Adipocyte (in vitro differentiated cells): ENCODE data around the gene YAF2.

Experiments
- DNase-seq: peaks from one replicate; pipeline ENCODE4 v3.0.0-alpha.2; 2015; ENCODE audit warnings: low read depth
- H3K27me3 ChIP-seq: replicated peaks from 2 replicates; pipeline ENCODE4 v1.7.0; 2013; ENCODE audit warnings: mild to moderate bottlenecking, low read length, moderate library complexity; ENCODE audit not compliant: control insufficient read depth, insufficient read depth
- H3K36me3 ChIP-seq: 2 replicates; pipeline ENCODE4 v1.7.0; 2013; ENCODE audit warnings: low read length, mild to moderate bottlenecking, moderate library complexity; ENCODE audit not compliant: control insufficient read depth, insufficient read depth, severe bottlenecking
- H3K4me1 ChIP-seq: 2 replicates; pipeline ENCODE4 v1.7.0; 2013; ENCODE audit warnings: mild to moderate bottlenecking, low read length, moderate library complexity; ENCODE audit not compliant: control insufficient read depth, insufficient read depth
- H3K4me3 ChIP-seq: 2 replicates; pipeline ENCODE4 v1.7.0; 2013; ENCODE audit warnings: mild to moderate bottlenecking, low read length, moderate library complexity
- H3K9ac ChIP-seq: 2 replicates; pipeline ENCODE4 v1.7.0; 2013; ENCODE audit warnings: mild to moderate bottlenecking, low read length, moderate library complexity
- H3K9me3 ChIP-seq: 2 replicates; pipeline ENCODE4 v1.7.0; 2013; ENCODE audit warnings: mild to moderate bottlenecking, low read length, moderate library complexity; ENCODE audit not compliant: control insufficient read depth

YAF2 gene, protein sequence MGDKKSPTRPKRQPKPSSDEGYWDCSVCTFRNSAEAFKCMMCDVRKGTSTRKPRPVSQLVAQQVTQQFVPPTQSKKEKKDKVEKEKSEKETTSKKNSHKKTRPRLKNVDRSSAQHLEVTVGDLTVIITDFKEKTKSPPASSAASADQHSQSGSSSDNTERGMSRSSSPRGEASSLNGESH

DNA sequence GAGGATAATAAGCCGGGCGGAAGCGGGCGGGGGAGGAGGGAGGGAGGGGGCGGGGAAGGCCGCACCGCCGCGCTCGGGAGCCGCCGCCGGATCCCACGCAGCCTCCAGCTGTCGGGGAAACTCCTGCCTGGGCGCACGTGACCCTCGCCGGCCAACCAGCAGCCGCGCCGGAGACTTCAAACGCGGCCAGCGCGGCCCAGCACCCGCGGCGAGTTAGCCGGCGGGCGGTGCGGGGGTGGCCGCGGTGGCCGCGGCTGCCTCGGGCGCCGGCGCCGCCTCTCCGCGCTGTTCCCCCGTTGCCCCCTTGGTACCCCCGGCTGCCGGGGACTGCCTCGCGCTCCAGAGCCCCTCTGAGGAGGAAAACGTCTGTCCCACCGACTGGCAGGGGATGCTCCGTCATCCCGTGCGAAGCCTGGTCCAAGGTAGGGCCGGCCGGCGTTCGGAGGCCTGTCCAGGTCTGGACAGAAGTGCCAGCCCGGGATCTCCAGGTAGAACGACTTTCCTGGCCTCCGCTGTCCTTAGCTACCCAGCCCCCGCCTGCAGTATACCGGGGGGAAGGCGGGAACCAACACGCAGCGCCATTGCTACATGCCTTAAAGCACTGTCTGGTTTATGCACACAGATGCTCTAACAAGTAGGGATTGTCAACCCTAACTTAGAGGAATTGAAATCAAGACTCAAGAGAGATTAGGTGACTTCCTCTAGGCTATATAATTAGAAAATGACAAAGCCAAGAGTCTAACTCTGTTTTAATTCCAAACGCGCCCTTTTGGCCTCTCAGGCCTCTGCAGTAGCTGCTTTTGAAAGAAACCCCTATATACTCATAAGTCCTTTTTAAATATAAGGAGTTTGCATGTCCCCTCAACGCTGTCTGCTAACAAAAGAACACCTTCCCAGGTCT lies at the start of gene YAF2:
Gene YAF2 (minus strand): TSS at position 9 of the 901 bp plus-strand sequence. CDS start 68 bp downstream, outside the sequence.
- Histone ChIP-seq H3K9ac (peak within 1 kb of the TSS; percentile 93), H3K27me3 (no peaks in the 10 kb centered on the region)
- peak; percentile 98 for DNase-seq

DNA sequence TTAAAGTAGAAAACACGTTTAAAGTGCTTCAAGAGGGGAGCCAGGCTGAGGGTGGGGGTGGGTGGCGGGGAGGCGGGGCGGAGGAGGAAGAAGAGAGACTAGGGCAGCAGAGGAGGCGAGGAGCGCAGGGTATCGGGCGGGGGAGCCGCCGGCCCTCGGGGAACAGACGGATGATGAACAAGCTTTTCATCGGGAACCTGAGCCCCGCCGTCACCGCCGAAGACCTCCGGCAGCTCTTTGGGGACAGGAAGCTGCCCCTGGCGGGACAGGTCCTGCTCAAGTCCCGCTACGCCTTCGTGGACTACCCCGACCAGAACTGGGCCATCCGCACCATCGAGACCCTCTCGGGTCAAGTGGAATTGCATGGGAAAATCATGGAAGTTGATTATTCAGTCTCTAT lies 48.7 kb upstream of the YAF2 start:
- no peaks in the 10 kb centered on the region for H3K36me3 ChIP-seq
- peaks cover 3% of the 10 kb centered on the region for H3K4me1 ChIP-seq
- no peak overlapping the region for H3K9ac ChIP-seq
- peaks cover 2% of the 10 kb centered on the region for H3K27me3 ChIP-seq
- no peak for DNase-seq
- no peak overlapping the region for H3K4me3 ChIP-seq
- no peaks in the 10 kb centered on the region for H3K9me3 ChIP-seq

More for the DNA sequence above, at the start of gene YAF2:
- H3K9me3 ChIP-seq, result no peaks in the 10 kb centered on the region
- H3K36me3 ChIP-seq, result no peaks in the 10 kb centered on the region
- H3K4me1 ChIP-seq, result peaks cover 29% of the 10 kb centered on the region
- H3K4me3 ChIP-seq, result peak within 1 kb of the TSS; percentile 98

DNA sequence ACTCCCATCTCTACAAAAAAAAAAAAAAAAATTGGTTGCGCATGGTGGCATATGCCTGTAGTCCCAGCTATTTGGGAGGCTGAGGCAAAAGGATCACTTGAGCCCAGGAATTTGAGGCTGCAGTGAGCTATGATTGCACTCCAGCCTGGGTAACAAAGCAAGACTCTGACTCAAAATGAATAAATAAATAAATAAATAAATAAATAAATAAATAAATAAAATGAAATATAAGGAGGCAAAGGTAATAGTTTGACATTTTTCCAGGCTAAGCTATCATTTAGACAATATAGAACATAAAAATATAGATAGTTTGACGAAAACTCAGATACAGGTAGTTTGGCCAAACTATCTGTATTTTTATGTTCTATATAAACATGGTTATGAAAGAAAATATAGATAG lies 47.4 kb upstream of the YAF2 start:
- peaks cover 3% of the 10 kb centered on the region for H3K4me1 ChIP-seq
- no peak for DNase-seq
- H3K4me3 ChIP-seq, result no peak overlapping the region
- no peaks in the 10 kb centered on the region for H3K9me3 ChIP-seq
- no peaks in the 10 kb centered on the region for H3K27me3 ChIP-seq
- no peaks in the 10 kb centered on the region for H3K36me3 ChIP-seq
- H3K9ac ChIP-seq, result no peak overlapping the region

DNA sequence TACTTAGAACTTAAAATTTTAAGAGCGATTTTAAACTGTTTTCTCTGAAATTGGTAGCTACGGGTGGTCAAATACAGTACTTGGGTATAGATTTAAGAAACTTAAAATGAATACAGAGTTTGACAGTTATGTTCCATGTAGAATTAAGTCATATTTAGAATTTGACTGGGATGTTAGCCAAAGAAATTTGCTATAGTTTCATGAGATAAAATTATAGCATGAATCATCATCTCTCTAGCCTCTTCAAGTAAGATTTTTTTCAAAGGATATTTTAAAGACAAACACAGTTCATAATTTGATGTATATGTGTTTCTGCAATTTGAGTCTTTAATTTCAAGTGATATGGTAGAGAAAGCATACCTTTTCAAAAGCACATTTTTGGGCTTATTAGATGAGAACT lies 46.8 kb upstream of the YAF2 start:
- no peaks in the 10 kb centered on the region for H3K9me3 ChIP-seq
- H3K4me3 ChIP-seq, result no peak overlapping the region
- peaks cover 3% of the 10 kb centered on the region for H3K4me1 ChIP-seq
- H3K27me3 ChIP-seq, result no peaks in the 10 kb centered on the region
- DNase-seq, result peak; percentile 47
- no peak overlapping the region for H3K9ac ChIP-seq
- no peaks in the 10 kb centered on the region for H3K36me3 ChIP-seq

DNA sequence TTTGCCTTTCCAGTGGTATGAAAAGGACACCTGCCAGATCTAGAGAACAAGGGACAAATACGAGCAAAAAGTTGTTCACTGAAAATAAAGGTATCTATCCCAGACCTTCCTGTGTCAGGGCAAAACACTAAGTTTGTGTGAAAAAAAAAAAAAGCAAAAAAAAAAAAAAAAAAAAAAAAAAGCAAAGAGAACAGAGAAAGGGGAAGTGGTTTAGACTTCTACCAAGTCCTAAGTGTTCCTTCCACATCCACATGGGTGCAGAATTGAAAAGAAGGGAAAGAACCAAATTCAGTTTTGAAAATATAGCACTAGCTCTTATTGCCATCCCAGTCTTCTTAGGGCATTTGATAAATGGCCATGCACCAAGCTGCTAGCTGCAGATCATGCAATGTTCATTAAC lies 46.1 kb upstream of the YAF2 start:
- peaks cover 3% of the 10 kb centered on the region for H3K4me1 ChIP-seq
- H3K27me3 ChIP-seq, result no peaks in the 10 kb centered on the region
- no peak for DNase-seq
- no peak overlapping the region for H3K9ac ChIP-seq
- H3K36me3 ChIP-seq, result no peaks in the 10 kb centered on the region
- no peak overlapping the region for H3K4me3 ChIP-seq
- H3K9me3 ChIP-seq, result no peaks in the 10 kb centered on the region

DNA sequence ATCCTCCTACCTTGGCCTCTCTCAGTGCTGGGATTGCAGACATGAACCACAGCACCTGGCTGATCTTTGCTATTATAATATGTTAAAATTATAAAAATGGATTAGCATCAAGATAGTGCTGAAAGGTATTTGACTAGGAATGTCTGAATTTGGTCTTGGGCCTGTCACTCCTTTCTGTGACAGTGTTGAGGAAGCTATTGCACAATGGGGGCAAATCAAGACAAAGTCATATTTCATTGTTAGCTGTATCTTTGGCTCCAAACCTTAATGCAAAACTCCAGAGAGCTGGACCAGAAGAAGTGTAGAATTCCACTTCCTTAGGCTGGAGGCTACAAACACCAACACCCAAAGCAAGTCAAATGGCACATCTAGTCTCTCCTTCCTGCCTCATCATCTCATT lies 45.7 kb upstream of the YAF2 start:
- no peaks in the 10 kb centered on the region for H3K27me3 ChIP-seq
- no peak overlapping the region for H3K9ac ChIP-seq
- peaks cover 3% of the 10 kb centered on the region for H3K4me1 ChIP-seq
- no peak for DNase-seq
- no peaks in the 10 kb centered on the region for H3K36me3 ChIP-seq
- H3K9me3 ChIP-seq, result no peaks in the 10 kb centered on the region
- no peak overlapping the region for H3K4me3 ChIP-seq

DNA sequence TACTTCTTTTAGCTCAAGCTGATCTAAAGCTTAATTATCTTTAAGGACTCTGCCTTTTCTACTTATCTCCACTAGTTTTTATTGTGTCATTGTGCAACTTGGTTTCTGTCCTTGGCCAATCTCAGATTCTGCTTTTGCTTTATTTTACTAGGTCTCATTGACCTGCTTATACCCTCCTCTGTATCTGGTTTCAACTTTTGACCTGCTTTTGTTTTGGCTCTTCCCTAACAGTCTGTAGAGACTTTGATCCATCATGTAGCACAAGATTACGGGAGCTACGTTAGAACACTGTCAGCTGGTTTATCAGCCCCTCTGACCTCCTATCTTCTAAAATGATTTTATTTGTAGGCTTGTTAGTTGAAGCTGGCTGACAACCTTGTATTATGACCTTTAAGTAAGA lies 44.2 kb upstream of the YAF2 start:
- no peaks in the 10 kb centered on the region for H3K27me3 ChIP-seq
- H3K4me3 ChIP-seq, result no peak overlapping the region
- H3K9me3 ChIP-seq, result no peaks in the 10 kb centered on the region
- H3K4me1 ChIP-seq, result peaks cover 3% of the 10 kb centered on the region
- H3K9ac ChIP-seq, result no peak overlapping the region
- DNase-seq, result no peak
- H3K36me3 ChIP-seq, result no peaks in the 10 kb centered on the region

DNA sequence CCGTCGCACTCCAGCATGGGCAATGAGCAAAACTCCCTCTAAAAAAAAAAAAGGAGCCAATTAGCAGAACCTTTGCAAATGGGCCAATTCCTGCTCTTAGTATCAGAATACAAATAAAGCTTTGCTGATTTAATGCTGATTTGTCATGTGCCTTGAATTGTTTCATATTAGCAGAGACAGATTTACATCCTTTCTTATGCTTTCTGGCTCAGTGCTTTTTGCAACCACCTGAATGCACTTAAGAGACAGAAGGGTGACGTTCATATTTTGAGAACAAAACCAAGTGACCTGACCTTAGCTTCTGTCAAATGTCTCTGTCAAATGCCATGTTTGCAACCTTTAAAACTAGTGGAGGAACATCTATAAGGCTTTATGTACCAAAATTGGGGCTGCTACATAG lies 43.8 kb upstream of the YAF2 start:
- Histone ChIP-seq H3K27me3 (no peaks in the 10 kb centered on the region), H3K36me3 (no peaks in the 10 kb centered on the region), H3K9ac (no peak overlapping the region), H3K4me3 (no peak overlapping the region), H3K9me3 (no peaks in the 10 kb centered on the region), H3K4me1 (peaks cover 3% of the 10 kb centered on the region)
- no peak for DNase-seq

DNA sequence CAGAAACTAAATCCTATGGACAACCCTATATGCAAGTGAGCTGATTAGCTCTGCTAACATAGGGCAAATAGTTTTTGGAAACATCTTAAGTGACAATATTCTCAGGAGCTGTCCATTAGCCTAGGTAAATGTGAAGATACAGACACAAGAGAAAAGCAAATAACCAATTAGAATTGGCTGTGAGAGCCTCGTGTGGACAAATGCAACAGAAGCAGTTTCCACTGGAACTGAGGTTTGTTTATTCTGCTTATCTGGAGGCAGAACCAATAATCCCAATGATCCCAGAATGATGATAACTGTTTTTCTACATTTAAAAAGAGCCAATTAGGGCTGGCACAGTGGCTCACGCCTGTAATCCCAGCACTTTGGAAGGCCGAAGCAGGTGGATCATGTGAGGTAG lies 43.2 kb upstream of the YAF2 start:
- no peak overlapping the region for H3K9ac ChIP-seq
- no peaks in the 10 kb centered on the region for H3K36me3 ChIP-seq
- DNase-seq, result no peak
- no peaks in the 10 kb centered on the region for H3K27me3 ChIP-seq
- H3K4me1 ChIP-seq, result peaks cover 3% of the 10 kb centered on the region
- no peak overlapping the region for H3K4me3 ChIP-seq
- no peaks in the 10 kb centered on the region for H3K9me3 ChIP-seq

DNA sequence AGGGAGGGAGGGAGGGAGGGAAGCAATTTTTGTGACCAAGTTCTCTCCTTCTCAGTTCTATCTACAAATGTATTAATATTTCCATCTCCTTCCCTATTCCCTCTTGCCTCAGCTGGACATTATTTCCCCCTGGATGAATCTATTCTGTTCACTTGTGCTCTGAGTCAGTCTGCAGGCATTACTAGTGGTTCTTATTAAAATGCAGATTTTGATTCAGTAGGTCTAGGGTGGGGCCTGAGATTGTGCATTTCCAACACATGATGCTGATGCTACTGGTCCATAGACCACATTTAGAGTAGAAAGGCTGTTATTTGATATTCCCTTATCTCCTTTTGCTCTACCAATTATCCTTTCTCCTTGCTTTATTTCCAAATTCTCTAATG lies 40.1 kb upstream of the YAF2 start:
- Histone ChIP-seq H3K27me3 (no peaks in the 10 kb centered on the region), H3K4me3 (no peak overlapping the region), H3K9ac (no peak overlapping the region), H3K9me3 (no peaks in the 10 kb centered on the region), H3K4me1 (peaks cover 3% of the 10 kb centered on the region), H3K36me3 (no peaks in the 10 kb centered on the region)
- no peak for DNase-seq

DNA sequence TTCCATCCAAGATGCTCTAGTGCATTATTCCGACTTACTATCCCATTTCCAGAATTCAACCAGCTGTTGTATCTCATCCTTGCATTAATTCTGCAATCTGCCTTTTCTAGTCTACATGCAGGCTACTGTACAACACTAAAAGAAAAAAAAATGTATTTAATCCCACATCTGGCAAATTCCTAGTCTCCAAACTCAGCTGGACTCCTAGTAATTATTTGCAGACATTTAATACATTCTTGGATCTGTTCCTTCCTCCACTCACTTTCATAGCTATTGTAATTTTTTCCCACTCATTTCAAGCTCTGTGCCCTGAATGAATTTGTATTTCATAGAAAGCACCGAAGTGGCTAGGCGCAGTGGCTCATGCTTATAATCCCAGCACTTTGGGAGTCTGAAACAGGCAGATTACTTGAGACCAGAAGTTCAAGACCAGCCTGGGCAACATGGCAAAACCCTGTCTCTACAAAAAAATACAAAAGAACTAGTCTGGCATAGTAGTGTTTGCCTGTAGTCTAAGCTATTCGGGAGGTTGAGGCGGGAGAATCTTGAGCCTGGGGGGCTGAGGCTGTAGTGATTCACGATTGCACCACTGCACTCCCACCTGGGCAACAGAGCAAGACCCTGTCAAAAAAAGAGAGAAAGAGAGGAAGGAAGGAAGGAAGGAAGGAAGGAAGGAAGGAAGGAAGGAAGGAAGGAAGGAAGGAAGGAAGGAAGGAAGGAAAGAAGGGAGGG lies 39.5 kb upstream of the YAF2 start:
- no peak overlapping the region for H3K4me3 ChIP-seq
- no peak for DNase-seq
- no peaks in the 10 kb centered on the region for H3K36me3 ChIP-seq

More for the DNA sequence above, 39.5 kb upstream of the YAF2 start:
- no peaks in the 10 kb centered on the region for H3K27me3 ChIP-seq
- H3K4me1 ChIP-seq, result peaks cover 3% of the 10 kb centered on the region
- H3K9me3 ChIP-seq, result no peaks in the 10 kb centered on the region
- H3K9ac ChIP-seq, result no peak overlapping the region
